Measurements from ENCODE around the gene FAM117A.
A peak's percentile ranks its signal among the peaks of the same experiment; 100 is the strongest.

Gene FAM117A, protein sequence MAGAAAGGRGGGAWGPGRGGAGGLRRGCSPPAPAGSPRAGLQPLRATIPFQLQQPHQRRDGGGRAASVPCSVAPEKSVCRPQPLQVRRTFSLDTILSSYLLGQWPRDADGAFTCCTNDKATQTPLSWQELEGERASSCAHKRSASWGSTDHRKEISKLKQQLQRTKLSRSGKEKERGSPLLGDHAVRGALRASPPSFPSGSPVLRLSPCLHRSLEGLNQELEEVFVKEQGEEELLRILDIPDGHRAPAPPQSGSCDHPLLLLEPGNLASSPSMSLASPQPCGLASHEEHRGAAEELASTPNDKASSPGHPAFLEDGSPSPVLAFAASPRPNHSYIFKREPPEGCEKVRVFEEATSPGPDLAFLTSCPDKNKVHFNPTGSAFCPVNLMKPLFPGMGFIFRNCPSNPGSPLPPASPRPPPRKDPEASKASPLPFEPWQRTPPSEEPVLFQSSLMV

GRCh38 chr17:49763735-49764558 lies at the start of gene FAM117A:
Gene FAM117A (minus strand): TSS chr17:49764131. CDS start chr17:49764087, 44 bp downstream.
- FAIRE-seq = peak; percentile 98

DNA sequence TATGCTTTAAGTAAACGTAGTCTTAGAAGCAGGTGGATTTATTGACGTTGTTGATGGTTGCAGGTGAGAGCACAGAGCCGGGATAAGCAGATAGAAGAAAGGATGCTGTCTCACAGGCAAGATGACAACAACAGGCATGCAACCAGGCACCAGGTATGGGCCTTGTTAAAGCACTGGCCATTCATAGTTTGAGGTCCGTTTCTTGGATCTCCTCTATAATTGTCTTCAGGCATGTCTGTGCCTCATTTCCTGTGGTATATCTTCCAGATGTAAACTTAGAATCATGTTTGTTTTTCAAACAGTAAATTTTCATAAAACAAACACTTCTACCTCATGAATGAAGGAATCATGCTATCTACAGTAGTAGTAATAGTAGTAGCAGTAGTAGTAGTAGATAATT lies 45.1 kb upstream of the FAM117A start:
- no peak for FAIRE-seq

DNA sequence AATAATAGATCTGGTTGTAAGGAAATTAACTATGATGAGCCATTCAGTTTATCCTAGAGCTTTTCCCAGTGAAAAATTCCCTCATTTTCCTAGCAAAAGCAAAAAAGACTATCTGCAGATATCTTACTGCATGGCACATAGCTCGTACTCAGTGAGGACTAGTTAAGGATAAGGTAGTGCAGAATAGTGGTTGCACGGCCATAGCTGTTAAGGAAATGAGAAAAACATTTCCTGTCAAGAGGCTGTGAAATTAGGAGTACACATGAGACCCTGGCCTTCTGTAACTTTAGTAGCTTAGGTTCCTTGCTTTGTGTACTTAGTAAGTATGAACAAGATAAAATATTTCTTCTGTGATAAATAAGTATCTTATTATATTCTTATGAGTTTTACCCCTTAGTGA lies 34.8 kb upstream of the FAM117A start:
- no peak for FAIRE-seq

DNA sequence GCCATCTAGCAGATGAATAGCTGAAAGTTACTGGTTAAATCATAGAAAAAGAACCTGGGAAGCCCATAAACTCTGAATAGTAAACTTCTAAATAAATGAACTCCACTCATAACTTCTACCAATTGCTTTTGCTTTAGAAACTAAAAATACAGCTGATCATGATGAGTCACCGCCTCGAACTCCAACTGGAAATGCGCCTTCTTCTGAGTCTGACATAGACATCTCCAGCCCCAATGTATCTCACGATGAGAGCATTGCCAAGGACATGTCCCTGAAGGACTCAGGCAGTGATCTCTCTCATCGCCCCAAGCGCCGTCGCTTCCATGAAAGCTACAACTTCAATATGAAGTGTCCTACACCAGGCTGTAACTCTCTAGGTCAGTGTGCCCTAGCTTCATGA lies 34.3 kb upstream of the FAM117A start:
- no peak for FAIRE-seq

GRCh38 chr17:49795372-49795771 lies 31.4 kb upstream of the FAM117A start:
- no peak for FAIRE-seq

GRCh38 chr17:49793309-49793708 lies 29.4 kb upstream of the FAM117A start:
- FAIRE-seq = no peak

GRCh38 chr17:49789243-49789578 lies 25.3 kb upstream of the FAM117A start:
- no peak for FAIRE-seq

GRCh38 chr17:49788478-49789242 lies 24.7 kb upstream of the FAM117A start, which contains the start of gene KAT7:
Gene KAT7 (plus strand): TSS chr17:49788681. CDS start chr17:49788835, 154 bp downstream.
- FAIRE-seq = peak; percentile 99

DNA sequence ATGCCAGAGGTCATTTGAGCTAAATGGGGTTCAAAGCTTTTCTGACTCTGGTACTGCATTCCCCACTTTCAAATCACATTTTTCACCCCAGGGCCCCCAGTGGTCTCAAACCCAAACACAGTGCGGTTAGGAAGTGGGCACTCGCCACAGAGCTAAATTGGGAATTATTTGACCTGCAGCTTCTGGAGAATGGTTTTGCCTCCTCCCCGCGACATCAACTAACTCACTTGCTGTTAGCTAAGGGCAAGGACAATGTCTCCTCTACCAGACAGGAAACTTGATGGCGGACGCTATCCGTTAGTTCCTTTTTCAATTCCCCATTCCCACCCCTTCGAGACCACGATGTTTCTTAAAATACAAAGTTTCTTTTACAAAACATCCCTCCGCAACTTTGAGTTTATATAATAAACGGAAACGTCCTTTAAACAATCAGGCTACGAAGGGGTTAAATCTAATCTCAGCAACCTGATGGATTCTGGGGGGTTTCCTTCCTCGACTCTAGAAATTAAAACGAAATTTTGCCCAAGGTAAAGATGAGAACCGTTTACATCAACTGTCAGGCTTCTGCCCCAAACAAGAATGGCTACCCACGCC lies 24.1 kb upstream of the FAM117A start:
- no peak for FAIRE-seq

DNA sequence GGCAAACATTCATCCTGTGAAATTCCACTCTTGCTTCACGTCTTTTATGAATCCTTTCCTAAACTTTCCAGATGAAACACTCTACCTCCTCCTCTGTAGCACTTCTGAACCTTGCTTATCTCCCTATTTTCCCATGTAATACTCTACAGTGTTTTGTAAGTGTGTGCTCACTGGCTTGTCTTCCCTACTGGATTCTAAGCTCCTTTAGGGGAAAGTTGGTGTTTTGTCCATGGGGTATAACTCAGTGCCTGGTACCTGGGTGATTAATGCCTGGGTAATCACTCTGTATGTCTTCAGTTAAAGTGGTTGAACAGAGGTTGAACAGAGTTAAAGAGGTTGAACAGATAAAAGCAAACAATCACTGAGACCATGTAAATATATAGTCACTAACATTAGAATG lies 20.7 kb upstream of the FAM117A start:
- FAIRE-seq = no peak

- no peak for FAIRE-seq
Observed at GRCh38 chr17:49783791-49784190, 19.9 kb upstream of the FAM117A start.

- no peak for FAIRE-seq
Observed at GRCh38 chr17:49783071-49783715, 19.3 kb upstream of the FAM117A start.

- peak; percentile 37 for FAIRE-seq
Observed at GRCh38 chr17:49779739-49780231, 15.9 kb upstream of the FAM117A start.

DNA sequence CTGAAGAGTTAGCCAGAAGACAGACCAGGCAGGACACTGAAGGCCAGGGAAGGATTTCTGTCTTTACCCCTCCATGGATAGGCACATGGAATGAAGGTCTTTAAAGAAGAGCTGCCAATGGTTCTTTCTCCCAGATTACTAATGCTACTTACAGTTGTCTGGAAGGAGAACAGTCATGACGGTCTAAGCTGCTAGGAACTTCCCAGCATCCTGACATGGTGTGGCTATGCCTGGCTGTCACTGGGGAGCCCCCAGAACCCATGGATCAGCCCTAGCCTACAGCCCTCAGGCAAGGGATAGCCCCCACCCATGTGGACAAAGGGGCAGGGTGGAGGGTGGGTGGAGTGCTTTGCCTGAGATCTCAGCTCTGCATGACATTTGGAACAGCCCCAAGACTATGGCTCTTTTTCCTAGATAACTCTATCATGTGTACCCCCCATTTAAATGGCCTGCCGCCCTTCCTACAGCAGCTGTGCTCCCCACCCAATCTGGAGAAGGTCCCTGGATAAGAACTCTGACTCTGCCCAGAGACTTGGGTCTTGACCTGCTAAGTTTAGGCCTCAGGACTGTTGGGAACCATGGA lies 15.3 kb upstream of the FAM117A start:
- no peak for FAIRE-seq

- FAIRE-seq = no peak
Observed at GRCh38 chr17:49777563-49777962, 13.6 kb upstream of the FAM117A start.

GRCh38 chr17:49776551-49777300 lies 12.8 kb upstream of the FAM117A start:
- no peak for FAIRE-seq

GRCh38 chr17:49775546-49776260 lies 11.8 kb upstream of the FAM117A start:
- no peak for FAIRE-seq

DNA sequence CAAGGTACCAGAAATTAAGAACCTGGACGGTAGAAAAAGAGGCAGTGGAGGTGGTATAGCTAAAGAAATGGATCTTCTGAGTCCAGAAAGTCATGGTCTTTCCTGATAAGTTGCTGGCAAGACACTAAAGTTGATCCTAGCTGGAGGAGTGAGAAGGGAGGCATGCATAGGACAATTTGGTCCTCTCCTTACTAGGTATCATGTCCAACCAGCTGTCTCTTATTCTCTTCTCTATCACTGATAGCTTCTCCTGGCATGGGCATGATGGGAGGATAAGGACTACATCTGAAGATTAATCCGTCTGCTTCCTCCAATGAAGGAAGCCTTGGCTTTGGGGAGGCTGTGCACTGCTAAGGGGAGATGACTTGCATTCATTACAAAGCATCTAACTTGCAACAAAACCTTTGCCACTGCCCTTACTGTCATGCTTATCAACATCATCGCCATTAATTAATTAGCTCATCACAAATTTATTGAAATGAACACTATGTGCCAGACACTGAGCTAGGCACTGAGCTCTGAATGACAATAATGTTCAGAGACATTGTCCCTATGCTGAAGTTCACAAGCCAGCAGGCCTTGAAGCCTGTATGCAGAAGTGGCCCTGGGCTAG lies 3.1 kb upstream of the FAM117A start:
- FAIRE-seq = no peak

DNA sequence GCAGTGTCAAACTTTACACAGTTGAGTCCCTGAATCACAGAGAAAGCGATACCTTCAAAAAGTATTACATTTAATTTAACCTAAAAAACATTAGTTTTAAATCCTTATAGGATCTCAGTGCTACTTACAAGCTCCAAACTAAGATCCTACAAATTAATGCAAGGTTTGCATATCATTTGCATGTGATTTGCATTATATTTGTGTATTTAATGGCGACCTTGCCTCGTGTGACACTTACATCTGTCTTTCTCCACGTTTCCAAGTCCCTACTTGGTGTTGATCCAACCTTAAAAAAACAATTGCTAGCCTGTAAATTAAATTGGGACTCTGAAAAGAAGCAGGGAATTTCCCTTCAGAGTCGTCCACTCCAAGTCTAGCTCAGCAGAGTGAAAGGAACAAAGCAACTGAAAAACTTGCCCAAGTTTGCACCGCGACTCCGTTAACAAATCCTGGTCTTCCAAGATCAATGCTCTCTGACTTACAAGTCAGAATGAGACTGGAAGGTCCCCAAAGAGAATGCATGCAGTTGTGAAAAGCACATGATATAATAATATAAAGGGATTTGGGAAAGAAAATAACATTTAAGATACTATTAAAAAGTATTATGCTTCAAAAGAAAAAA lies 739 bp upstream of the FAM117A start:
- FAIRE-seq = no peak

Measured in endometrium (tissue), 2 donors.